Measurements from ENCODE around the gene ATF6B. TPM values are rescaled to one million over a fixed set of nuclear protein-coding genes. Genes with fewer than 3 reads are reported as not detected.

The ATF6B gene
- total RNA-seq, 4 donors from 2014 or later = 41.5 to 63.5 (median 57.3) TPM

DNA sequence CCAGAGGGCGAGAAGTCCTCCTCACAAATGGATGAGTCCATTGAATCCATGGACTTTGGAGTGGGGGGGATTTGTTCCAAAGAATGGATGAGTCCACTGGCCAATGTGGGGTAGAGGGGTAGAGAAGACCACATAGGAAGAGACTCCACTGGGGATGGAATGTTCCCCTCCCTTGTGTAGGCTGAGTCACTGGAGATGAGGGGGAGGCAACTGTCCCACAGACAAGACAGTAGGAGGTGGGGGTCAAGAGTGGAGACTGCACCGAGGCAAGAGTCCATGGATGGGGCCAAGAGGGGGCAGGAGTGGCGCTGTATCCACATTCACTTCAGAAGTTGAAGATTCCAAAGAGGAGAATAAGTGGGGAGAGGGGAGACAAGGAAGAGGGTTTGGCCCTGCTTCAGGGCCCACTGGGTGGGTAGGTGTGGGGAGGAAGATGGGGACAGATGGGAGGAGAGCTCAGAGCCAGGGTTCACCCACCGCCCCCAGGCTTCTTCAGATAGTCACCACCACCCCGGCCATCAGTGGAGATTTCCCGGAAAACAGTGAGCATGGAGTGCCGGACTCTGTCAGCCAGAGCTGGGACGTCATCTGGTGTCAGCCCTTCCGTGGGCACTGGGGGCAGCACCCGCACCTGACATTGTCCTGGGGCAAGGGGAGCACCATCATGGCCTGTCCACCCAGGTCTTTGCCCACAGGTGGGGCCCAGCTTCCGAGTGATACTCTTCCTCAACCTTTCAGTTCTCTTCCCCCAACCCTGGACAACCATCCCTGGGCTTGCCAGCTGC, 41.0 kb upstream of the ATF6B start:
- TF ChIP-seq, protein P1, sequence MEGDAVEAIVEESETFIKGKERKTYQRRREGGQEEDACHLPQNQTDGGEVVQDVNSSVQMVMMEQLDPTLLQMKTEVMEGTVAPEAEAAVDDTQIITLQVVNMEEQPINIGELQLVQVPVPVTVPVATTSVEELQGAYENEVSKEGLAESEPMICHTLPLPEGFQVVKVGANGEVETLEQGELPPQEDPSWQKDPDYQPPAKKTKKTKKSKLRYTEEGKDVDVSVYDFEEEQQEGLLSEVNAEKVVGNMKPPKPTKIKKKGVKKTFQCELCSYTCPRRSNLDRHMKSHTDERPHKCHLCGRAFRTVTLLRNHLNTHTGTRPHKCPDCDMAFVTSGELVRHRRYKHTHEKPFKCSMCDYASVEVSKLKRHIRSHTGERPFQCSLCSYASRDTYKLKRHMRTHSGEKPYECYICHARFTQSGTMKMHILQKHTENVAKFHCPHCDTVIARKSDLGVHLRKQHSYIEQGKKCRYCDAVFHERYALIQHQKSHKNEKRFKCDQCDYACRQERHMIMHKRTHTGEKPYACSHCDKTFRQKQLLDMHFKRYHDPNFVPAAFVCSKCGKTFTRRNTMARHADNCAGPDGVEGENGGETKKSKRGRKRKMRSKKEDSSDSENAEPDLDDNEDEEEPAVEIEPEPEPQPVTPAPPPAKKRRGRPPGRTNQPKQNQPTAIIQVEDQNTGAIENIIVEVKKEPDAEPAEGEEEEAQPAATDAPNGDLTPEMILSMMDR (IDR thresholded peaks at IDR 0.05) = no peak
- no peak for DNase-seq
- no peak overlapping the region for H3K4me3 ChIP-seq (replicated peaks in 1 of 3)
- no peaks in the 10 kb centered on the region for H3K4me1 ChIP-seq
- no peaks in the 10 kb centered on the region for H3K9me3 ChIP-seq
- H3K36me3 ChIP-seq = peaks cover 8 to 32% of the 10 kb centered on the region in 2 donors
- 85 to 91% methylated on average over 9 to 11 of the region's 11 CpGs for WGBS, 2 donors
- H3K27ac ChIP-seq = no peak overlapping the region
- intact Hi-C loops (cut with DNase I) = no loop called here
- no peaks in the 10 kb centered on the region for H3K27me3 ChIP-seq

DNA sequence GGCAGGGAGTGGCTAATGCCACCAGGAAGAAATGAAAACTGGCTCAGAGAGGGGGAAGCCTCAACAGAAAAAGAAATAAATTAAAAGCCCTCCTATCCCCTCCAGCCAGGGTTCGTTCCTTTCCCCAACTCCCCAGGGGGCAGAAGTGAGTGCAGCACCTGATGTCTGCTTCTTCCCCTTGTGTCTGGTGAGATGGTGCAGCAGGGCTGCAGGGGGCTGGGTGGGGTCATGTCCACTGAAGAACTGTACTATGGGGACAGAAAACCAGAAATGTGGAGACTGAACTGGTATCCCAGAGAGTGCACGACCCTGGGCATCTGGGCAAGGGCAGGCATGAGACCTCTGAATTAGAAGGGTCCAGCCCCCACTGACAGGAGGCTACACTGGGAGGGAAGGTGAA, 40.3 kb upstream of the ATF6B start:
- Histone ChIP-seq H3K9me3 (no peaks in the 10 kb centered on the region), H3K27me3 (no peaks in the 10 kb centered on the region), H3K4me3 (replicated peaks in 1 of 3) (no peak overlapping the region), H3K27ac (no peak overlapping the region), H3K36me3 (peaks cover 8 to 32% of the 10 kb centered on the region in 2 donors), H3K4me1 (no peaks in the 10 kb centered on the region)
- intact Hi-C loops (cut with DNase I) = no loop called here
- no peak for TF ChIP-seq POLR2A (IDR thresholded peaks at IDR 0.05)
- TF ChIP-seq, protein P1 (IDR thresholded peaks at IDR 0.05) = no peak
- WGBS, 2 donors = 78 to 82% methylated on average over 2 of the region's 2 CpGs
- DNase-seq = no peak

DNA sequence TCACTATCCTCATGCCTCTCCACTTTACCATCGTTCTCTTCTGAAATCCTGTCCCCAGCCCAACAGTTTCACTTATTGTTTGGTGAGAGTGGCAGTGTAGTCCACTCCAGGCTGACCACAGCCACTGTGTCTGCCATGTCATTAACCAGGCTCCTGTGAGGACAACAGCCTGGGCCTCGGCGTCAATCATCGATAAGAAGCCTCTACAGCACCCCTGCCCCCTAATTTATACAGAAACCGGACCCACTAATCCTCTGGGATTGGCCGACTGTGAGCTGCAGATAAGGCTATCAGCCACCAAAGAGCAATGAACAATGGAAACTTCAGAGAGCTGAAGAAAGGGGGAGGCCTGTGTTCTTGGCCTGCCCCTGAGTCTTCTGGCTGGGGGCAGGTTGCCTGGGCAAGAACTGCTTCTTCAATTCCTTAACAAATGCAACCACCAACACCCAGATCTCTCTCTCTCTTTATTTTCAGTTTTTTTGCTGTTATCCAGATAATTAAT, 39.8 kb upstream of the ATF6B start:
- Histone ChIP-seq H3K4me1 (no peaks in the 10 kb centered on the region), H3K36me3 (peaks cover 8 to 32% of the 10 kb centered on the region in 2 donors), H3K4me3 (replicated peaks in 1 of 3) (no peak overlapping the region), H3K27ac (no peak overlapping the region), H3K9me3 (no peaks in the 10 kb centered on the region), H3K27me3 (no peaks in the 10 kb centered on the region)
- no peak for DNase-seq
- no peak for TF ChIP-seq POLR2A (IDR thresholded peaks at IDR 0.05)
- TF ChIP-seq, protein P1 (IDR thresholded peaks at IDR 0.05) = no peak
- 73 to 74% methylated on average over 6 of the region's 6 CpGs for WGBS, 2 donors
- intact Hi-C loops (cut with DNase I) = no loop called here

DNA sequence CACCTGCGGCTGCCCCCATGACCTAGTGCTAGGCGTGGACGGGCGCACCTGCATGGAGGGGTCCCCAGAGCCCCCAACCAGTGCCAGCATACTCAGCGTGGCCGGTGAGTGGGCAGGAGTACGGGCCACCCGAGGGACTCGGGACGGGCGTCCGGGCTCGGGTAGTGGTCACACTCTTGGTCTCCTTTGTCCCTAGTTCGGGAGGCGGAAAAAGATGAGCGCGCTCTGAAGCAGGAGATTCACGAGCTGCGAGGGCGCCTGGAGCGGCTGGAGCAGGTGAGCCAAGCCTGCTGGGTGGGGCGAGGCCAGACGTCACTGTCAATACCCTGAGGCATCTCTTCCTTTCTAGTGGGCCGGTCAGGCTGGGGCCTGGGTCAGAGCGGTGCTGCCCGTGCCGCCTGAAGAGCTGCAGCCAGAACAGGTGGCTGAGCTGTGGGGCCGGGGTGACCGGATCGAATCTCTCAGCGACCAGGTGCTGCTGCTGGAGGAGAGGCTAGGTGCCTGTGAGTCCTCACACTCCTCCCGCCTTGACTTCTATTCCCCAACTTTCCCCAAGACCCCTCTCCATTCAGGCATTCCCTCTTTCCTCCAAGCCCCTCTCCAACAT, 39.2 kb upstream of the ATF6B start:
- H3K27me3 ChIP-seq = no peaks in the 10 kb centered on the region
- TF ChIP-seq, protein P1 (IDR thresholded peaks at IDR 0.05) = no peak
- TF ChIP-seq POLR2A (IDR thresholded peaks at IDR 0.05) = no peak
- 87 to 88% methylated on average over 31 to 32 of the region's 32 CpGs for WGBS, 2 donors
- no peaks in the 10 kb centered on the region for H3K4me1 ChIP-seq
- peaks cover 8 to 32% of the 10 kb centered on the region in 2 donors for H3K36me3 ChIP-seq
- H3K4me3 ChIP-seq (replicated peaks in 1 of 3) = no peak overlapping the region
- H3K27ac ChIP-seq = no peak overlapping the region
- DNase-seq = no peak
- intact Hi-C loops (cut with DNase I) = no loop called here
- no peaks in the 10 kb centered on the region for H3K9me3 ChIP-seq
